Gastroesophageal sphincter (tissue), 4 donors: Measurements from ENCODE around the gene PARD6A. TPM values are rescaled to one million over a fixed set of nuclear protein-coding genes. Genes with fewer than 3 reads are reported as not detected.

Source experiments
- ATAC-seq: fragments of 150-250 bp; one replicate; pipeline ENCODE4 v1.9.1; 2016; ENCODE audit warnings: mild to moderate bottlenecking, moderate library complexity
- H3K27ac ChIP-seq, 4 donors: fragments of 200-600 bp; sonication (generic) in 3 of 4; 1 replicate in 3 of 4; 2 replicates in 1 of 4; pipeline ENCODE4 v1.5.1; 2016 to 2019
- H3K27me3 ChIP-seq: fragments of 200-600 bp; sonication (generic); one replicate; pipeline ENCODE4 v1.5.1; 2019
- H3K36me3 ChIP-seq, 2 donors: fragments of 200-600 bp; sonication (generic); one replicate each; pipeline ENCODE4 v1.5.1; 2019; ENCODE audit warnings: control low read depth in 1 of 2
- H3K4me1 ChIP-seq, 3 donors: fragments of 200-600 bp; sonication (generic); 1 replicate in 2 of 3; 2 replicates in 1 of 3; pipeline ENCODE4 v1.5.1; 2016 to 2019; ENCODE audit warnings: control low read depth in 2 of 3
- H3K4me3 ChIP-seq, 2 donors: fragments of 200-600 bp; sonication (generic); one replicate each; pipeline ENCODE4 v1.5.1; 2019; ENCODE audit warnings: mild to moderate bottlenecking in 1 of 2, moderate library complexity in 1 of 2
- H3K9me3 ChIP-seq, 3 donors: fragments of 200-600 bp; sonication (generic); one replicate each; pipeline ENCODE4 v1.5.1; 2017 to 2019; ENCODE audit warnings: control low read depth in 2 of 3
- CTCF ChIP-seq, 4 experiments: fragments of 200-600 bp in 2 of 4; fragments of 450-650 bp in 2 of 4; sonication (generic) in 1 of 4; IDR thresholded peaks; one replicate each; pipeline ENCODE4 v1.5.1; 2017 to 2019; ENCODE audit warnings: antibody characterized with exemption in 4 of 4, mild to moderate bottlenecking in 2 of 4, moderate library complexity in 2 of 4
- EP300 ChIP-seq: sonication (generic); formaldehyde crosslinking; IDR thresholded peaks from one replicate; pipeline ENCODE4 v1.6.1; 2017; ENCODE audit warnings: antibody characterized with exemption, mild to moderate bottlenecking
- POLR2A ChIP-seq, 2 donors: fragments of 450-650 bp; IDR thresholded peaks; one replicate each; pipeline ENCODE4 v1.6.1; 2017; ENCODE audit warnings: antibody characterized with exemption in 2 of 2, mild to moderate bottlenecking in 2 of 2, moderate library complexity in 1 of 2
- POLR2AphosphoS5 ChIP-seq: sonication (generic); formaldehyde crosslinking; IDR thresholded peaks from one replicate; pipeline ENCODE4 v1.6.1; 2017; ENCODE audit warnings: antibody characterized with exemption
- WGBS, 2 donors: methylation state at CpG; one replicate each; pipeline ENCODE4 v1.1.5; 2018; ENCODE audit warnings: low coverage in 1 of 2; 5-methylcytosine and 5-hydroxymethylcytosine counted together
- total RNA-seq, 4 donors: library from RNA; depleted of rRNA; stranded (reverse); fragments of >200 nt; gene quantifications; one replicate each; pipeline ENCODE4 v1.1.0, GENCODE V29; 2016

PARD6A gene
- total RNA-seq, 4 donors from 2014 or later, result 5.9 to 13.4 (median 6.5) TPM

- no peak overlapping the region for H3K27ac ChIP-seq
- H3K9me3 ChIP-seq, result no peaks in the 10 kb centered on the region
- H3K36me3 ChIP-seq, result no peaks in the 10 kb centered on the region
- ATAC-seq, result no peak
- no peak overlapping the region for H3K4me3 ChIP-seq
- no CpG with 5 or more reads among the region's 15 CpGs for WGBS, 2 donors
- TF ChIP-seq EP300, result no peak
- no peak for TF ChIP-seq POLR2A (IDR thresholded peaks at IDR 0.05)
- no peak for TF ChIP-seq CTCF (IDR thresholded peaks at IDR 0.05)
- no peak for TF ChIP-seq POLR2AphosphoS5
- peaks cover 0 to 40% (median 7%) of the 10 kb centered on the region in 3 donors for H3K4me1 ChIP-seq
- H3K27me3 ChIP-seq, result peaks cover 81% of the 10 kb centered on the region
Measured at GRCh38 chr16:67647111-67647651, 13.6 kb upstream of the PARD6A start.

- Histone ChIP-seq H3K9me3 (no peaks in the 10 kb centered on the region), H3K36me3 (no peaks in the 10 kb centered on the region), H3K27ac (no peak overlapping the region), H3K27me3 (peaks cover 86% of the 10 kb centered on the region), H3K4me3 (no peak overlapping the region), H3K4me1 (peaks cover 0 to 38% (median 7%) of the 10 kb centered on the region in 3 donors)
- 85% methylated on average over 5 of the region's 13 CpGs; no CpG with 5 or more reads in 1 of the 2 donors for WGBS, 2 donors
- no peak for TF ChIP-seq EP300
- TF ChIP-seq POLR2AphosphoS5, result no peak
- no peak for TF ChIP-seq POLR2A (IDR thresholded peaks at IDR 0.05)
- TF ChIP-seq CTCF (IDR thresholded peaks at IDR 0.05), result no peak
- ATAC-seq, result no peak
Measured at GRCh38 chr16:67647681-67648080, 13.1 kb upstream of the PARD6A start.

GRCh38 chr16:67648088-67648763, 12.5 kb upstream of the PARD6A start:
- Histone ChIP-seq H3K4me3 (no peak overlapping the region), H3K4me1 (peaks cover under 1 to 41% (median 9%) of the 10 kb centered on the region in 3 donors), H3K9me3 (no peaks in the 10 kb centered on the region), H3K36me3 (no peaks in the 10 kb centered on the region), H3K27me3 (peaks cover 92% of the 10 kb centered on the region), H3K27ac (no peak overlapping the region)
- WGBS, 2 donors, result 10% methylated on average over 9 of the region's 65 CpGs; no CpG with 5 or more reads in 1 of the 2 donors
- no peak for ATAC-seq
- TF ChIP-seq POLR2A (IDR thresholded peaks at IDR 0.05), result no peak
- no peak for TF ChIP-seq EP300

GRCh38 chr16:67648764-67649407, 11.9 kb upstream of the PARD6A start:
- H3K36me3 ChIP-seq, result no peaks in the 10 kb centered on the region
- peaks cover 5 to 47% (median 15%) of the 10 kb centered on the region in 3 donors for H3K4me1 ChIP-seq
- no peak for ATAC-seq
- H3K27ac ChIP-seq, result no peak overlapping the region
- no peak overlapping the region for H3K4me3 ChIP-seq
- H3K9me3 ChIP-seq, result no peaks in the 10 kb centered on the region
- TF ChIP-seq POLR2A (IDR thresholded peaks at IDR 0.05), result no peak
- no peak for TF ChIP-seq POLR2AphosphoS5
- TF ChIP-seq EP300, result no peak
- no peak for TF ChIP-seq CTCF (IDR thresholded peaks at IDR 0.05)
- 10 to 12% methylated on average over 2 to 7 of the region's 35 CpGs for WGBS, 2 donors
- peaks cover 98% of the 10 kb centered on the region for H3K27me3 ChIP-seq

- Histone ChIP-seq H3K36me3 (no peaks in the 10 kb centered on the region), H3K4me1 (peaks cover 5 to 48% (median 15%) of the 10 kb centered on the region in 3 donors), H3K4me3 (no peak overlapping the region), H3K27ac (no peak overlapping the region), H3K9me3 (no peaks in the 10 kb centered on the region), H3K27me3 (peaks cover 100% of the 10 kb centered on the region)
- TF ChIP-seq EP300 (no peak), POLR2A (IDR thresholded peaks at IDR 0.05) (no peak), CTCF (IDR thresholded peaks at IDR 0.05) (no peak), POLR2AphosphoS5 (no peak)
- 10% methylated on average over 2 of the region's 34 CpGs; no CpG with 5 or more reads in 1 of the 2 donors for WGBS, 2 donors
- no peak for ATAC-seq
Measured at GRCh38 chr16:67649494-67649931, 11.2 kb upstream of the PARD6A start.
